C4-2B (cell line): ENCODE data around the gene RNF180.

Experiments used
- CTCF ChIP-seq: fragments of 450-650 bp; conservative IDR thresholded peaks from 2 replicates; pipeline ENCODE4 v1.5.1; 2017; ENCODE audit warnings: mild to moderate bottlenecking
- ZFX ChIP-seq: fragments of 450-650 bp; IDR thresholded peaks from 2 replicates; pipeline ENCODE4 v1.6.1; 2017

- TF ChIP-seq CTCF (no peak), ZFX (no peak)
Observed at GRCh38 chr5:64149857-64150521, 15.7 kb upstream of the RNF180 start.
